H9 (cell line): ENCODE data around the gene CFAP97. TPM values are rescaled to one million over a fixed set of nuclear protein-coding genes. Genes with fewer than 3 reads are reported as not detected.

Experiments
- DNase-seq: peaks from one replicate; pipeline ENCODE4 v3.0.0-alpha.2; 2017
- H2AFZ ChIP-seq: one replicate; pipeline ENCODE4 v1.6.1; 2013; ENCODE audit warnings: mild to moderate bottlenecking, low read length, control low read depth, moderate library complexity
- H2AK5ac ChIP-seq: 2 replicates; pipeline ENCODE4 v1.6.1; 2013; ENCODE audit warnings: low read length, control low read depth, mixed read lengths; ENCODE audit not compliant: insufficient read length
- H2BK120ac ChIP-seq: one replicate; pipeline ENCODE4 v1.6.1; 2013; ENCODE audit warnings: low read depth, mild to moderate bottlenecking, low read length, control low read depth, inconsistent platforms; ENCODE audit not compliant: poor library complexity, severe bottlenecking
- H2BK12ac ChIP-seq: 2 replicates; pipeline ENCODE4 v1.6.1; 2013; ENCODE audit warnings: low read length, control low read depth, mixed read lengths, low read depth; ENCODE audit not compliant: insufficient read length
- H2BK15ac ChIP-seq: 2 replicates; pipeline ENCODE4 v1.6.1; 2013; ENCODE audit warnings: low read depth, low read length, control low read depth
- H2BK20ac ChIP-seq: one replicate; pipeline ENCODE4 v1.6.1; 2013; ENCODE audit warnings: low read depth, mild to moderate bottlenecking, low read length, control low read depth, inconsistent platforms; ENCODE audit not compliant: poor library complexity, severe bottlenecking
- H2BK5ac ChIP-seq: 2 replicates; pipeline ENCODE4 v1.6.1; 2013; ENCODE audit warnings: low read length, control low read depth, mixed read lengths; ENCODE audit not compliant: insufficient read length
- H3K14ac ChIP-seq: 2 replicates; pipeline ENCODE4 v1.6.1; 2013; ENCODE audit warnings: low read length, control low read depth; ENCODE audit not compliant: insufficient read depth
- H3K18ac ChIP-seq: 2 replicates; pipeline ENCODE4 v1.6.1; 2013; ENCODE audit warnings: low read depth, mild to moderate bottlenecking, mixed read lengths, low read length, control low read depth; ENCODE audit not compliant: insufficient read length
- H3K23ac ChIP-seq: 2 replicates; pipeline ENCODE4 v1.6.1; 2013; ENCODE audit warnings: low read length, control low read depth, mixed read lengths, low read depth; ENCODE audit not compliant: insufficient read length
- H3K23me2 ChIP-seq: 2 replicates; pipeline ENCODE4 v1.6.1; 2013; ENCODE audit warnings: low read depth, mild to moderate bottlenecking, mixed read lengths, low read length, control low read depth; ENCODE audit not compliant: insufficient read length, poor library complexity, severe bottlenecking
- H3K27ac ChIP-seq: 2 replicates; pipeline ENCODE4 v1.5.1; 2013; ENCODE audit warnings: low read length, control low read depth, mixed read lengths, low read depth; ENCODE audit not compliant: insufficient read length
- H3K27me3 ChIP-seq: 2 replicates; pipeline ENCODE4 v1.6.1; 2013; ENCODE audit warnings: low read length, control low read depth, inconsistent platforms; ENCODE audit not compliant: insufficient read depth
- H3K4ac ChIP-seq: 2 replicates; pipeline ENCODE4 v1.6.1; 2013; ENCODE audit warnings: low read depth, mild to moderate bottlenecking, control low read depth, inconsistent platforms, low read length, moderate library complexity
- H3K4me1 ChIP-seq: 2 replicates; pipeline ENCODE4 v1.6.1; 2013; ENCODE audit warnings: low read length, control low read depth, inconsistent platforms; ENCODE audit not compliant: insufficient read depth
- H3K4me2 ChIP-seq: 2 replicates; pipeline ENCODE4 v1.6.1; 2013; ENCODE audit warnings: low read length, control low read depth, mixed read lengths; ENCODE audit not compliant: insufficient read length, insufficient read depth
- H3K56ac ChIP-seq: 2 replicates; pipeline ENCODE4 v1.6.1; 2013; ENCODE audit warnings: low read depth, mild to moderate bottlenecking, mixed read lengths, low read length, control low read depth; ENCODE audit not compliant: insufficient read length
- H3K79me1 ChIP-seq: 2 replicates; pipeline ENCODE4 v1.6.1; 2013; ENCODE audit warnings: low read depth, mild to moderate bottlenecking, moderate library complexity, low read length, control low read depth, inconsistent platforms; ENCODE audit not compliant: insufficient read depth, poor library complexity, severe bottlenecking
- H3K79me2 ChIP-seq: 2 replicates; pipeline ENCODE4 v1.6.1; 2013; ENCODE audit warnings: low read length, control low read depth, inconsistent platforms; ENCODE audit not compliant: insufficient read depth
- H3K9ac ChIP-seq: 2 replicates; pipeline ENCODE4 v1.6.1; 2013; ENCODE audit warnings: low read length, control low read depth, mixed read lengths; ENCODE audit not compliant: insufficient read length; ENCODE audit errors: extremely low read depth
- H3K9me3 ChIP-seq: one replicate; pipeline ENCODE4 v1.6.1; 2013; ENCODE audit warnings: low read depth, low read length, inconsistent platforms; ENCODE audit not compliant: control insufficient read depth
- H3T11ph ChIP-seq: one replicate; pipeline ENCODE4 v1.6.1; 2013; ENCODE audit warnings: mild to moderate bottlenecking, low read length, control low read depth, inconsistent platforms
- H4K20me1 ChIP-seq: one replicate; pipeline ENCODE4 v1.6.1; 2013; ENCODE audit not compliant: control insufficient read depth, insufficient read length, insufficient read depth
- H4K5ac ChIP-seq: 2 replicates; pipeline ENCODE4 v1.6.1; 2013; ENCODE audit warnings: low read depth, mild to moderate bottlenecking, mixed read lengths, low read length, control low read depth; ENCODE audit not compliant: insufficient read length
- H4K8ac ChIP-seq: replicated peaks from 2 replicates; pipeline ENCODE4 v1.6.1; 2013; ENCODE audit warnings: low read length, control low read depth, mixed read lengths, low read depth; ENCODE audit not compliant: insufficient read length
- H4K91ac ChIP-seq: 2 replicates; pipeline ENCODE4 v1.6.1; 2013; ENCODE audit warnings: low read depth, mild to moderate bottlenecking, moderate library complexity, mixed read lengths, low read length, control low read depth; ENCODE audit not compliant: insufficient read length
- H3K27ac Mint-ChIP-seq, 3 experiments: 2 replicates in 2 of 3; 3 replicates in 1 of 3; pipeline ENCODE4 v1.8.0; 2020 to 2021; ENCODE audit warnings: mixed read lengths in 3 of 3, mild to moderate bottlenecking in 1 of 3, moderate library complexity in 1 of 3
- H3K27me3 Mint-ChIP-seq: 2 replicates; pipeline ENCODE4 v1.8.0; 2021; ENCODE audit warnings: low read depth, mild to moderate bottlenecking, moderate library complexity, mixed read lengths
- H3K36me3 Mint-ChIP-seq, 3 experiments: 2 replicates in 2 of 3; 3 replicates in 1 of 3; pipeline ENCODE4 v1.8.0; 2020 to 2021; ENCODE audit warnings: low read depth in 3 of 3, mixed read lengths in 3 of 3; ENCODE audit not compliant: insufficient read depth in 1 of 3
- H3K4me1 Mint-ChIP-seq, 2 experiments: 2 replicates each; pipeline ENCODE4 v1.8.0; 2020; ENCODE audit warnings: mixed read lengths in 2 of 2
- H3K4me3 Mint-ChIP-seq, 2 experiments: 2 replicates in 1 of 2; 3 replicates in 1 of 2; pipeline ENCODE4 v1.8.0; 2020 to 2021; ENCODE audit warnings: mild to moderate bottlenecking in 2 of 2, mixed read lengths in 2 of 2, moderate library complexity in 1 of 2
- H3K9me3 Mint-ChIP-seq, 2 experiments: 2 replicates in 1 of 2; 3 replicates in 1 of 2; pipeline ENCODE4 v1.8.0; 2020; ENCODE audit warnings: mild to moderate bottlenecking in 2 of 2, mixed read lengths in 2 of 2, moderate library complexity in 1 of 2
- WGBS: extraction: QIAGEN DNeasy Blood & Tissue Kit; methylation state at CpG from one replicate; pipeline ENCODE4 v1.1.7; 2013; ENCODE audit warnings: missing lambda C conversion rate, low lambda C conversion rate, mixed read lengths; ENCODE audit not compliant: insufficient read length; ENCODE audit errors: extremely low coverage; 5-methylcytosine and 5-hydroxymethylcytosine counted together
- long read RNA-seq: library from polyadenylated mRNA; unstranded; transcript quantifications from one replicate; pipeline ENCODE4 v2.0.0, GENCODE V29; 2020
- total RNA-seq: library from RNA; stranded (reverse); gene quantifications from 2 replicates; pipeline ENCODE4 v1.2.1, GENCODE V29; 2021
- TF ChIP-seq, protein P1 (sequence below): fragments of 200-600 bp; sonication (generic); conservative IDR thresholded peaks from 3 replicates; pipeline ENCODE4 v1.8.0; 2021; ENCODE audit warnings: antibody characterized with exemption, mild to moderate bottlenecking

Gene CFAP97
- total RNA-seq, result 36.1 and 39.3 TPM in 2 replicates
- long read RNA-seq, full-length matches to known transcripts, result 3 of 33 reads
- long read RNA-seq, partial matches to known transcripts, result 27 of 33 reads
- long read RNA-seq, other reads (novel, unspliced or antisense), result 3 of 33 reads

- H3K23ac ChIP-seq, result no peak within 1 kb of the TSS
- peak within 1 kb of the TSS; percentile 83 for H3K14ac ChIP-seq
- H3K4ac ChIP-seq, result no peak within 1 kb of the TSS
- H2BK20ac ChIP-seq, result no peak within 1 kb of the TSS
- no peak within 1 kb of the TSS for H2BK15ac ChIP-seq
- no peaks in the 10 kb centered on the region for H3K9me3 Mint-ChIP-seq
- H2BK5ac ChIP-seq, result no peak within 1 kb of the TSS
- peaks cover 16% of the 10 kb centered on the region for H3K27me3 Mint-ChIP-seq
- TF ChIP-seq, protein P1, sequence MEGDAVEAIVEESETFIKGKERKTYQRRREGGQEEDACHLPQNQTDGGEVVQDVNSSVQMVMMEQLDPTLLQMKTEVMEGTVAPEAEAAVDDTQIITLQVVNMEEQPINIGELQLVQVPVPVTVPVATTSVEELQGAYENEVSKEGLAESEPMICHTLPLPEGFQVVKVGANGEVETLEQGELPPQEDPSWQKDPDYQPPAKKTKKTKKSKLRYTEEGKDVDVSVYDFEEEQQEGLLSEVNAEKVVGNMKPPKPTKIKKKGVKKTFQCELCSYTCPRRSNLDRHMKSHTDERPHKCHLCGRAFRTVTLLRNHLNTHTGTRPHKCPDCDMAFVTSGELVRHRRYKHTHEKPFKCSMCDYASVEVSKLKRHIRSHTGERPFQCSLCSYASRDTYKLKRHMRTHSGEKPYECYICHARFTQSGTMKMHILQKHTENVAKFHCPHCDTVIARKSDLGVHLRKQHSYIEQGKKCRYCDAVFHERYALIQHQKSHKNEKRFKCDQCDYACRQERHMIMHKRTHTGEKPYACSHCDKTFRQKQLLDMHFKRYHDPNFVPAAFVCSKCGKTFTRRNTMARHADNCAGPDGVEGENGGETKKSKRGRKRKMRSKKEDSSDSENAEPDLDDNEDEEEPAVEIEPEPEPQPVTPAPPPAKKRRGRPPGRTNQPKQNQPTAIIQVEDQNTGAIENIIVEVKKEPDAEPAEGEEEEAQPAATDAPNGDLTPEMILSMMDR, result no peak
- H2BK120ac ChIP-seq, result peak within 1 kb of the TSS; percentile 53
- peaks cover 7% of the 10 kb centered on the region; the same call in 1 of the 2 replicates for H3K4me1 ChIP-seq
- no peak within 1 kb of the TSS for H3T11ph ChIP-seq
- H2AFZ ChIP-seq, result no peak within 1 kb of the TSS
- no peak within 1 kb of the TSS for H3K9ac ChIP-seq
- peaks cover 0 to 16% (median 9%) of the 10 kb centered on the region in 3 experiments; a peak in 3 of 7 replicates for H3K36me3 Mint-ChIP-seq
- no peak within 1 kb of the TSS for H2AK5ac ChIP-seq
- H3K79me1 ChIP-seq, result no peaks in the 10 kb centered on the region
- H3K4me1 Mint-ChIP-seq, result peaks cover 26 to 32% of the 10 kb centered on the region in 2 experiments
- H4K91ac ChIP-seq, result no peak within 1 kb of the TSS
- H3K56ac ChIP-seq, result no peak within 1 kb of the TSS
- peak within 1 kb of the TSS in 2 of 3 experiments; percentile 30 to 70; a peak in 2 of 7 replicates for H3K27ac Mint-ChIP-seq
- H3K27me3 ChIP-seq, result no peaks in the 10 kb centered on the region; the same call in 1 of the 2 replicates
- H4K20me1 ChIP-seq, result no peaks in the 10 kb centered on the region
- no peak within 1 kb of the TSS for H3K18ac ChIP-seq
- H3K4me2 ChIP-seq, result peak within 1 kb of the TSS; percentile 39
- WGBS, result no CpG with 5 or more reads among the region's 103 CpGs
- H3K79me2 ChIP-seq, result no peaks in the 10 kb centered on the region
- H3K9me3 ChIP-seq, result no peaks in the 10 kb centered on the region
- H2BK12ac ChIP-seq, result no peak within 1 kb of the TSS
- H3K4me3 Mint-ChIP-seq, result peak within 1 kb of the TSS; percentile 85 to 93
- H4K5ac ChIP-seq, result no peak within 1 kb of the TSS
- H4K8ac ChIP-seq, result no peak within 1 kb of the TSS
- peak; percentile 61 for DNase-seq
- H3K27ac ChIP-seq, result no peak within 1 kb of the TSS
- peaks cover 3% of the 10 kb centered on the region for H3K23me2 ChIP-seq
Measured at GRCh38 chr4:185203486-185204237, at the start of gene CFAP97. Gene CFAP97, minus strand, starts transcription at chr4:185204000. Its CDS starts 12,804 bp downstream, at chr4:185191196.
